ENCODE results near the gene RAPGEF1. TPM values are rescaled to one million over a fixed set of nuclear protein-coding genes. Genes with fewer than 3 reads are reported as not detected.

The RAPGEF1 gene
- total RNA-seq, 1 experiment from 2014 or later, result 61.5 TPM

DNA sequence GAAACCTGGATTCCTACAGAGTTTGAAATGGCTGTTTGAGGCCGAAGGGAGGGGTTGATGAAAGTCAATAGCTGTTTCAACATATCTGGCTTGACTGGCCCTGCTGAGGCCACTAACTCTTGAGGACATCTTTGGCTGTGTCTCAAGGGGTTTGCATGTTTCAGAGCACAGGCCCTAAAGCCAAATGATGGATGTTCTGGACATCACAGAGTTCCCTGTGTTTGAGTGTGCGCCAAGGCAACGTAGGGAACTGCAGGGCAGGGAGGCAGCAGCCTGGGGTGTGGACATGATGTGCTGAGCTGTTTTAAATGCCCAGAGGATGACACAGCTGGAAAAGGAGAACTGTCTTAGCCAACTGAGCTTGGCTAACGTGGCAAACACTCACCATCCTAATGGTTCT lies 89.6 kb downstream of the RAPGEF1 start:
- Histone ChIP-seq H3K4me3 (ENCODE audit: low read depth, low read length, poor library complexity, severe bottlenecking) (no peak overlapping the region), H3K9me3 (ENCODE audit: low read depth, low read length, poor library complexity, severe bottlenecking) (no peaks in the 10 kb centered on the region), H3K27ac (ENCODE audit: low read depth, low read length, poor library complexity, severe bottlenecking) (no peak overlapping the region), H3K27me3 (replicated peaks; ENCODE audit: insufficient read depth, low read depth, low read length, poor library complexity) (no peaks in the 10 kb centered on the region), H3K36me3 (ENCODE audit: insufficient read depth, low read length, poor library complexity, severe bottlenecking) (no peaks in the 10 kb centered on the region), H3K4me1 (ENCODE audit: insufficient read depth, low read length, poor library complexity, severe bottlenecking) (no peaks in the 10 kb centered on the region)
- no peak for DNase-seq (ENCODE audit: low spot score)
- BruUV-seq (replicated peaks), result no TSS peak
- ChIA-PET POLR2A (ENCODE audit: low non-redundant PET) (no interaction called here), CTCF (interaction anchor here (0.6 kb wide), 1 partner anchor 329 kb away, joined by 9 read pairs; no protein-coding TSS in a partner anchor)
- intact Hi-C loops (cut with micrococcal nuclease; ENCODE audit: unreplicated experiment), result no loop called here
- TF ChIP-seq, protein P1, sequence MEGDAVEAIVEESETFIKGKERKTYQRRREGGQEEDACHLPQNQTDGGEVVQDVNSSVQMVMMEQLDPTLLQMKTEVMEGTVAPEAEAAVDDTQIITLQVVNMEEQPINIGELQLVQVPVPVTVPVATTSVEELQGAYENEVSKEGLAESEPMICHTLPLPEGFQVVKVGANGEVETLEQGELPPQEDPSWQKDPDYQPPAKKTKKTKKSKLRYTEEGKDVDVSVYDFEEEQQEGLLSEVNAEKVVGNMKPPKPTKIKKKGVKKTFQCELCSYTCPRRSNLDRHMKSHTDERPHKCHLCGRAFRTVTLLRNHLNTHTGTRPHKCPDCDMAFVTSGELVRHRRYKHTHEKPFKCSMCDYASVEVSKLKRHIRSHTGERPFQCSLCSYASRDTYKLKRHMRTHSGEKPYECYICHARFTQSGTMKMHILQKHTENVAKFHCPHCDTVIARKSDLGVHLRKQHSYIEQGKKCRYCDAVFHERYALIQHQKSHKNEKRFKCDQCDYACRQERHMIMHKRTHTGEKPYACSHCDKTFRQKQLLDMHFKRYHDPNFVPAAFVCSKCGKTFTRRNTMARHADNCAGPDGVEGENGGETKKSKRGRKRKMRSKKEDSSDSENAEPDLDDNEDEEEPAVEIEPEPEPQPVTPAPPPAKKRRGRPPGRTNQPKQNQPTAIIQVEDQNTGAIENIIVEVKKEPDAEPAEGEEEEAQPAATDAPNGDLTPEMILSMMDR (conservative IDR thresholded peaks at IDR 0.05; ENCODE audit: low read depth, low read length), result no peak
- TF ChIP-seq EZH2 (IDR thresholded peaks at IDR 0.05; ENCODE audit: borderline replicate concordance, low read depth, low read length, poor library complexity, severe bottlenecking), result no peak

DNA sequence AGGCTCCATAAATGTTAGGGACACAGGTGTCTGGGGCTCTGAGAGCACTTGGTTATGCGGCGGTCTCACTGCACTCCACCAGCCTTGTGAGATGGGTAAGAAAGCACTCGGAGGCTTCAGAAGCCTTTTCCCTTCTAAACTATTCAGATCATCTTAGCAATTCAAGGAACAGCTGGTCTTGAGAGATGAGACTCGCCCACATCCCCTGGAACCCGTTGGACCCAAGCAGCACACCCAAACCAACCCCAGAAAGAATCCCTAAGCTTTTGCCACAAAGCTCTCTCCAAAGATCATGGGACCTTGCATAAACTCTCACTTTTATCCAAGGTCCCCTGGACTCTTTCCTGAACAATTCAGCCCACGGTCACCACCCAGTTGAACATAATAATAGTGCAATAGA lies 90.2 kb downstream of the RAPGEF1 start:
- Histone ChIP-seq H3K36me3 (ENCODE audit: insufficient read depth, low read length, poor library complexity, severe bottlenecking) (no peaks in the 10 kb centered on the region), H3K27ac (ENCODE audit: low read depth, low read length, poor library complexity, severe bottlenecking) (no peak overlapping the region), H3K4me3 (ENCODE audit: low read depth, low read length, poor library complexity, severe bottlenecking) (no peak overlapping the region), H3K27me3 (replicated peaks; ENCODE audit: insufficient read depth, low read depth, low read length, poor library complexity) (no peaks in the 10 kb centered on the region), H3K9me3 (ENCODE audit: low read depth, low read length, poor library complexity, severe bottlenecking) (no peaks in the 10 kb centered on the region), H3K4me1 (ENCODE audit: insufficient read depth, low read length, poor library complexity, severe bottlenecking) (no peaks in the 10 kb centered on the region)
- intact Hi-C loops (cut with micrococcal nuclease; ENCODE audit: unreplicated experiment), result no loop called here
- no peak for DNase-seq (ENCODE audit: low spot score)
- ChIA-PET POLR2A (ENCODE audit: low non-redundant PET) (no interaction called here), CTCF (no interaction called here)
- TF ChIP-seq, protein P1 (conservative IDR thresholded peaks at IDR 0.05; ENCODE audit: low read depth, low read length), result no peak
- no peak for TF ChIP-seq EZH2 (IDR thresholded peaks at IDR 0.05; ENCODE audit: borderline replicate concordance, low read depth, low read length, poor library complexity, severe bottlenecking)
- no TSS peak for BruUV-seq (replicated peaks)

DNA sequence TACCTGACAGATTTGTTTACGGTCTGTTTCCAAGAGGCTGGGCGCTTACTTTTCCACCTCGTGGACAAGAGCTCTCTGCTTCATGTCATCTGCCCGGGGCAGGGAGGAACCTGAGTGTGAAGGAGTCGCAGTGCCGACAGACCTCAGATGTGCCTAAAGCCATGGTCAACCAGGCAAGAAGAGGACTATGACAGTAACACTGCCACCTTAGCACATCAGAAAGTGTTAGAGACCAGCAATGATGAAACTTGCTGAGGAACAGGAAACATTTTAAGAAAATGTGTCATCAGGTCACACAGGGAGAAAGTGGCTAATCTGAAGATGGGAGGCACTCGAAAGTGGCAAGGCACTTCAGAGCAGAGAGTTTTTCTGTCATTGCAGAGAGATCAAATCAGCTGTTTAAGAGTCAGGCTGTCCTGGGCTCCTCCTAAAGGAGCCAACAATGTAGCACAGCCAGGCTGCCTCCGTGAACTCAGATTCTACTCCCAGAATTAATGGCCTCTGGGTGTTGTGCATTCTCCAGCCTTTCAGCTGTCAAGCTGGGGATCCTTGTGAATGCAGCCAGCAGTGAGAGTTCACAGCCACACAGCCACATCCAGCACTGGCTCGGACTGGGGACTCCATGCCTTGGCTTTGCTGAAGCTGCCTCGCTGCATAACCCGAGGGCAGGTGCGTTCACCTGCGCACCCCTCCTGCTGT lies 94.6 kb downstream of the RAPGEF1 start:
- ChIA-PET POLR2A (ENCODE audit: low non-redundant PET) (no interaction called here), CTCF (no interaction called here)
- H3K9me3 ChIP-seq (ENCODE audit: low read depth, low read length, poor library complexity, severe bottlenecking), result no peaks in the 10 kb centered on the region
- TF ChIP-seq EZH2 (IDR thresholded peaks at IDR 0.05; ENCODE audit: borderline replicate concordance, low read depth, low read length, poor library complexity, severe bottlenecking), result no peak
- TF ChIP-seq, protein P1 (conservative IDR thresholded peaks at IDR 0.05; ENCODE audit: low read depth, low read length), result no peak
- no peak for DNase-seq (ENCODE audit: low spot score)
- intact Hi-C loops (cut with micrococcal nuclease; ENCODE audit: unreplicated experiment), result no loop called here
- H3K36me3 ChIP-seq (ENCODE audit: insufficient read depth, low read length, poor library complexity, severe bottlenecking), result no peaks in the 10 kb centered on the region
- no peak overlapping the region for H3K4me3 ChIP-seq (ENCODE audit: low read depth, low read length, poor library complexity, severe bottlenecking)
- no TSS peak for BruUV-seq (replicated peaks)
- no peaks in the 10 kb centered on the region for H3K27me3 ChIP-seq (replicated peaks; ENCODE audit: insufficient read depth, low read depth, low read length, poor library complexity)
- H3K4me1 ChIP-seq (ENCODE audit: insufficient read depth, low read length, poor library complexity, severe bottlenecking), result peaks cover 11% of the 10 kb centered on the region
- no peak overlapping the region for H3K27ac ChIP-seq (ENCODE audit: low read depth, low read length, poor library complexity, severe bottlenecking)

All from A673 (cell line).